ENCODE results near the gene LARP4. TPM values are rescaled to one million over a fixed set of nuclear protein-coding genes. Genes with fewer than 3 reads are reported as not detected.

Gene LARP4
- total and polyA plus RNA-seq, 2 experiments from 2014 or later: 59.1 to 88.8 TPM

GRCh38 chr12:50524621-50525020 is 123.9 kb downstream of the LARP4 start (continued):
- TF ChIP-seq ZNF462 (CRISPR knock-in tag; IDR thresholded peaks at IDR 0.05) (no peak), CREB1 (CRISPR knock-in tag; IDR thresholded peaks at IDR 0.05; ENCODE audit: low read depth) (no peak), POLR2AphosphoS5 (IDR thresholded peaks at IDR 0.05; ENCODE audit: low read depth) (no peak), STAT1 (IDR thresholded peaks at IDR 0.05; ENCODE audit: unreplicated experiment) (no peak), REST (IDR thresholded peaks at IDR 0.05; ENCODE audit: unreplicated experiment) (no peak)

GRCh38 chr12:50525422-50525821 is 124.7 kb downstream of the LARP4 start:
- peaks cover 79% of the 10 kb centered on the region for H3K79me2 ChIP-seq (replicated peaks; ENCODE audit: insufficient read depth)
- no peak overlapping the region for H3K4me3 Mint-ChIP-seq
- no peaks in the 10 kb centered on the region for H3F3A ChIP-seq (replicated peaks; ENCODE audit: low read depth)
- no peak overlapping the region for H3K27ac Mint-ChIP-seq
- H4K20me1 ChIP-seq (replicated peaks; ENCODE audit: insufficient read depth): peaks cover 8% of the 10 kb centered on the region
- H3K4me2 ChIP-seq: no peak overlapping the region
- ATAC-seq: no peak
- no peaks in the 10 kb centered on the region for H3K9me2 ChIP-seq (ENCODE audit: insufficient read depth)
- H3K27me3 ChIP-seq (ENCODE audit: insufficient read depth): no peaks in the 10 kb centered on the region
- H2AFZ ChIP-seq: no peak overlapping the region
- H3K4me1 ChIP-seq (ENCODE audit: insufficient read depth): peaks cover 7% of the 10 kb centered on the region
- no peaks in the 10 kb centered on the region for H3K9me3 Mint-ChIP-seq
- peaks cover 20% of the 10 kb centered on the region for H3K4me1 Mint-ChIP-seq
- DNase-seq (ENCODE audit: low spot score): no peak
- no peak overlapping the region for H3K27ac ChIP-seq (ENCODE audit: low read depth)
- H3K36me3 ChIP-seq (ENCODE audit: insufficient read depth): no peaks in the 10 kb centered on the region
- H3K27me3 Mint-ChIP-seq (ENCODE audit: insufficient read depth, low read depth, poor library complexity): no peaks in the 10 kb centered on the region
- H3K4me3 ChIP-seq: no peak overlapping the region
- peaks cover 6% of the 10 kb centered on the region for H3K36me3 Mint-ChIP-seq (ENCODE audit: low read depth)
- TF ChIP-seq ZNF462 (CRISPR knock-in tag; IDR thresholded peaks at IDR 0.05) (no peak), EZH2 (IDR thresholded peaks at IDR 0.05; ENCODE audit: low read depth, unreplicated experiment) (no peak), ZNF114 (CRISPR knock-in tag; IDR thresholded peaks at IDR 0.05) (no peak)
